ENCODE results near the gene PHEX. TPM values are rescaled to one million over a fixed set of nuclear protein-coding genes. Genes with fewer than 3 reads are reported as not detected.

Gene PHEX
- total and polyA plus RNA-seq, 5 experiments from 2014 or later = 0.18 to 0.19 TPM; not detected in 3

- DNase-seq (no peak), ATAC-seq (no peak)
- no peak overlapping the region for H3K4me3 Mint-ChIP-seq
- no peaks in the 10 kb centered on the region for H3K4me1 Mint-ChIP-seq
- H3K27me3 Mint-ChIP-seq = no peaks in the 10 kb centered on the region
- no peaks in the 10 kb centered on the region for H3K9me3 Mint-ChIP-seq
- POLR2A ChIA-PET = no interaction called here
- H3K36me3 Mint-ChIP-seq = no peaks in the 10 kb centered on the region
- no peak overlapping the region for H3K27ac Mint-ChIP-seq
These were observed 15.3 kb downstream of the PHEX start for GRCh38 chrX:22047468-22047867.

DNA sequence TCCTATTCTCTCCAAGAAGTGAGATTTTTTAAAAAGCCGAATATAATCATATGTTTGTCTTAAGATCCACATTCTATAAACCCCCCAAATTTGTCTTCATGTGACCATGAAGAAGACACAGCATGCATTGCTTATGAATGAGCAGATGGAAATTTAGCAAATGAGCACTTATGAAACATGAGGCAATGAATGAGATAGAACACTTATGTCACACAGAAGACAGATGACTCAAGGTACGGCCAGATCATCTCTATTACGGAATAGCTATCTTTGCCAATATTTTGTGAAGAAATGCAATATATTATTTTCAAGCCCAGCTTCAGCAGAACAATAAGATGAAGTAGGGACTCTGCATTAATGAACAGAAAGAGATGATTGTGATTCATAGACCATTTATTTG is 21.4 kb downstream of the PHEX start:
- Mint-ChIP-seq H3K27ac (no peak overlapping the region), H3K36me3 (no peaks in the 10 kb centered on the region), H3K27me3 (no peaks in the 10 kb centered on the region), H3K4me1 (peaks cover 0 to 12% (median 3%) of the 10 kb centered on the region in 4 donors), H3K9me3 (no peaks in the 10 kb centered on the region), H3K4me3 (no peak overlapping the region)
- no peak for DNase-seq
- ATAC-seq = no peak
- POLR2A ChIA-PET = no interaction called here

DNA sequence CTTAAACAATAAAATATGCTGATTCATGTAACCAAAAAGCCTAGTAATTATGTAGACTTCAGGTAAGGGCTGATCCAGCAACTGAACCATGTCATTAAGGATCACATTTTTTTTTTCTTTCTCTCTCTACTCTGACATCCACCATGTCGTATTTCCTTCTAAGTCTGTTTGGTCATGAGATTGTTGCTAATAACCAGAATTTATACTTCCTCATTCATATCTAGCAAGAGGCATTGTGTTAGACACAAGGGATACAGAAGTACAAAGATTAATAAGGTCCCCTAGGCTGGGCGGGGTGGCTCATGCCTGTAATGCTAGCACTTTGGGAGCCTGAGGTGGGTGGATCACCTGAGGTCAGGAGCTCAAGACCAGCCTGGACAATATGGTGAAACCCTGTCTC is 24.1 kb downstream of the PHEX start:
- Mint-ChIP-seq H3K4me1 (peaks cover 4 to 30% (median 11%) of the 10 kb centered on the region in 4 donors), H3K36me3 (no peaks in the 10 kb centered on the region), H3K4me3 (no peak overlapping the region), H3K27me3 (no peaks in the 10 kb centered on the region), H3K27ac (no peak overlapping the region), H3K9me3 (no peaks in the 10 kb centered on the region)
- ATAC-seq (no peak), DNase-seq (no peak)
- POLR2A ChIA-PET = no interaction called here

DNA sequence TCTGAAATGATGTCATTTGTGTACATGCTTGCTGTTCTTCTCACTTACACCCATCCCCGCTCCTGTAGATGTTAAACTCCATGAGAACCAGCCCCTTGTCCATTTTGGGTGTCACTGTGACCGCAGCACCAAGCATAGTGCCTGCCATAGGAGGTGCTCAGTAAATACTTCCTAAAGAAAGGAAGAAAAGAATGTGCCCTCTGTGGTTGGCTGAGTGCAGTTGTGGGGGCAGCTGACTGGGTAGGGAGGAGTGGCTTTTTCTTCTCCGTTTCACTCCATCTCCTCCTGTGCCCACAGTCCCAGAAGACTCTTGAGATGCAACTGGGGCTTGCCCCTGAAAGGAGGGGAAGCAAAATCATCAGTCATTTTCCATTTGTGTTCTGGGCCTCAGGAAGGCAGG is 25.5 kb downstream of the PHEX start:
- no peaks in the 10 kb centered on the region for H3K27me3 Mint-ChIP-seq
- DNase-seq (no peak), ATAC-seq (no peak)
- POLR2A ChIA-PET = no interaction called here
- H3K4me3 Mint-ChIP-seq = no peak overlapping the region
- H3K9me3 Mint-ChIP-seq = no peaks in the 10 kb centered on the region
- no peaks in the 10 kb centered on the region for H3K36me3 Mint-ChIP-seq
- no peak overlapping the region for H3K27ac Mint-ChIP-seq
- peaks cover 4 to 37% (median 11%) of the 10 kb centered on the region in 4 donors for H3K4me1 Mint-ChIP-seq

DNA sequence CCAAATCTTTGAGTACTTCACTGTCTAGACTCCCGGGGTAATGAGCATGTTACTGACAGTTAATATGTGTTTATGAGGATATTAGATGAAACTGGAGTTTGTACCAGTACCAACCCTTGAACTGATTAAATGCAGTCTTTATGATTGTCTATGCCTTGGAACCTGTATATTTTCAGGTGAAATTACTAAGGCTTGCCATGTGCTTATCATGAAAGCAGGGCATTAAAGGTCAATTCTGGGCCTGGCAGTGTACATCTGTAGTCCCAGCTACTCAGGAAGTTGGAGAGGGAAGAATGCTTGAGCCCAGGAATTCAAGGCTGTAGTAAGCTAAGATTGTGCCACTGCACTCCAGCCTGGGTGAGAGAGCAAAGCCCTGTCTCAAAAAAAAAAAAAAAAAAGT is 27.6 kb downstream of the PHEX start:
- Mint-ChIP-seq H3K27ac (peak overlapping the region in 1 of 10 donors; percentile 14), H3K36me3 (no peaks in the 10 kb centered on the region), H3K9me3 (no peaks in the 10 kb centered on the region), H3K4me1 (peaks cover 4 to 48% (median 14%) of the 10 kb centered on the region in 4 donors), H3K27me3 (no peaks in the 10 kb centered on the region), H3K4me3 (no peak overlapping the region)
- ATAC-seq (no peak), DNase-seq (no peak)
- POLR2A ChIA-PET = no interaction called here

- no peak for ATAC-seq
- POLR2A ChIA-PET = no interaction called here
- no peaks in the 10 kb centered on the region for H3K27me3 Mint-ChIP-seq
- H3K4me1 Mint-ChIP-seq = peaks cover 4 to 48% (median 14%) of the 10 kb centered on the region in 4 donors
- peak overlapping the region in 1 of 10 donors; percentile 13 for H3K27ac Mint-ChIP-seq
- no peak overlapping the region for H3K4me3 Mint-ChIP-seq
- H3K36me3 Mint-ChIP-seq = no peaks in the 10 kb centered on the region
- DNase-seq = no peak
- H3K9me3 Mint-ChIP-seq = no peaks in the 10 kb centered on the region
These were observed 28.5 kb downstream of the PHEX start for GRCh38 chrX:22060415-22061280.

- no peaks in the 10 kb centered on the region for H3K27me3 Mint-ChIP-seq
- ATAC-seq (peak in 1 of 2 donors; percentile 47), DNase-seq (peak in 1 of 10 donors; percentile 10)
- H3K9me3 Mint-ChIP-seq = no peaks in the 10 kb centered on the region
- POLR2A ChIA-PET = no interaction called here
- no peaks in the 10 kb centered on the region for H3K36me3 Mint-ChIP-seq
- H3K27ac Mint-ChIP-seq = peak overlapping the region in 3 of 10 donors; percentile 31 to 59 (median 44)
- peaks cover 2 to 45% (median 11%) of the 10 kb centered on the region in 4 donors for H3K4me1 Mint-ChIP-seq
- H3K4me3 Mint-ChIP-seq = no peak overlapping the region
These were observed 31.2 kb downstream of the PHEX start for GRCh38 chrX:22063284-22063683.

GRCh38 chrX:22069586-22069985 is 37.5 kb downstream of the PHEX start:
- ATAC-seq = no peak
- Mint-ChIP-seq H3K27me3 (no peaks in the 10 kb centered on the region), H3K4me1 (peaks cover 0 to 7% (median 0%) of the 10 kb centered on the region in 4 donors), H3K27ac (no peak overlapping the region), H3K36me3 (no peaks in the 10 kb centered on the region), H3K9me3 (no peaks in the 10 kb centered on the region), H3K4me3 (no peak overlapping the region)
- POLR2A ChIA-PET = no interaction called here
- DNase-seq = no peak

- no peak overlapping the region for H3K4me3 Mint-ChIP-seq
- POLR2A ChIA-PET = no interaction called here
These were observed 41.8 kb downstream of the PHEX start for GRCh38 chrX:22073928-22074327.

DNA sequence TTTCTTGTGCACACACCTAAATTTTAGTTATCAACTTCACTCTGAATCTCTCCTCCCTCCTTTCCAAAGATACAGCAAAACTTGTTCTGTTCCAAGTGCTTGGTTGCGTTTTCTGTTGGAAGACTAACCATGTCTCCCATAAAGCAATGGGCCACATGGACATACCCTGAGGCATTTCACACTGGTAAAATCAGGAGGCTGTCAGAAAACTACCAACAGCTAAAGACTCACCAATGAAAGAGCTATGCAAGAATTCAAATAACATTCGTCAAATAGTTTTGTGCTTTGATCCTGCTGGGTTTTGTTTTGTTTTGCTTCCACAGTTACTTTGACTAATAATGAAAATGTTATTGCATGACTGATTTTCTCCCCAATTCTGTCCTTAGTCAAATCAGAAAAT is 46.0 kb downstream of the PHEX start:
- Mint-ChIP-seq H3K36me3 (no peaks in the 10 kb centered on the region), H3K27ac (no peak overlapping the region), H3K4me3 (no peak overlapping the region), H3K27me3 (no peaks in the 10 kb centered on the region), H3K9me3 (no peaks in the 10 kb centered on the region), H3K4me1 (peaks cover 0 to 4% (median under 1%) of the 10 kb centered on the region in 4 donors)
- ATAC-seq (no peak), DNase-seq (no peak)
- POLR2A ChIA-PET = no interaction called here

More at GRCh38 chrX:22073928-22074327, 41.8 kb downstream of the PHEX start:
- Mint-ChIP-seq H3K9me3 (no peaks in the 10 kb centered on the region), H3K36me3 (no peaks in the 10 kb centered on the region), H3K27ac (no peak overlapping the region), H3K27me3 (no peaks in the 10 kb centered on the region), H3K4me1 (no peaks in the 10 kb centered on the region)
- DNase-seq (no peak), ATAC-seq (no peak)

DNA sequence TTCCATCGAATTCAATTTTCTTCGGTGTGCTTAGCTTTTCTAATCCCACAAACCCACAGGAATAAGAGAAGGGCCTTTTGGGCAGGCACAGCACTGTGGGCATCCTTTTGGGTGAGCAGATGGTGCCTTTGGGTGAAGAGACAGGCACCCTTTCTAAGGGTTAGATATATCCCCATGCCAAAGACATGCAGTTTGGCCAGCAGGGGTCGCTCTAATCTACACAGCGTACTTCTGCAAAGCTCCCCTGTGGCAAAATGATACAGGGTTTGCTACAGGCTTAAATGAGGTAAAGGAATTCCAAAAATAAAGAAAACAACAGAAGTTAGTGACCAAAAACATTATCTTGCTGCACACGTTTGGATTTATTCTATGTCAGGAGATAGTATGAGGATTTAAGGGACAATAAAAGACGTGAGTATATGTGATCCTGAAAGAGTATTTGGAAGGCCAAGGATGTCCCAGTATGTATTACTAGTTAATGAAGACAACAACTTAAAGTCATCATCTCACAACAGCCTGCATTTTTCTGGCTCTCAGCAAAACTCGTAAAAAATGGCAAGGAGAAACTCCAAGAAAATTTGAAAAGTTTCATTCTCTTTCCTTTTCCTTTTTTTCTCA is 49.5 kb downstream of the PHEX start:
- Mint-ChIP-seq H3K27ac (no peak overlapping the region), H3K36me3 (no peaks in the 10 kb centered on the region), H3K27me3 (no peaks in the 10 kb centered on the region), H3K4me1 (peaks cover 0 to 4% (median under 1%) of the 10 kb centered on the region in 4 donors), H3K9me3 (no peaks in the 10 kb centered on the region), H3K4me3 (no peak overlapping the region)
- ATAC-seq (no peak), DNase-seq (peak in 8 of 10 donors; percentile 12 to 70 (median 20))
- POLR2A ChIA-PET = no interaction called here

GRCh38 chrX:22086003-22086402 is 53.9 kb downstream of the PHEX start:
- ATAC-seq (no peak), DNase-seq (no peak)
- Mint-ChIP-seq H3K4me3 (no peak overlapping the region), H3K36me3 (no peaks in the 10 kb centered on the region), H3K27me3 (no peaks in the 10 kb centered on the region), H3K4me1 (peaks cover 0 to 4% (median under 1%) of the 10 kb centered on the region in 4 donors), H3K9me3 (no peaks in the 10 kb centered on the region), H3K27ac (no peak overlapping the region)
- POLR2A ChIA-PET = no interaction called here

- Mint-ChIP-seq H3K9me3 (no peaks in the 10 kb centered on the region), H3K27me3 (no peaks in the 10 kb centered on the region), H3K27ac (no peak overlapping the region), H3K36me3 (no peaks in the 10 kb centered on the region), H3K4me3 (no peak overlapping the region), H3K4me1 (no peaks in the 10 kb centered on the region)
- DNase-seq (no peak), ATAC-seq (no peak)
- POLR2A ChIA-PET = no interaction called here
These were observed 55.0 kb downstream of the PHEX start for GRCh38 chrX:22087011-22087557.
